T-helper 1 cell treated with Interleukin-12 subunit alpha and Interleukin-12 subunit beta and Interleukin-4 antibody, amounts not matched to agents 30 ng/mL and 1 ng/mL, for 36 hours (primary cell): ENCODE data around the gene GNAT2. TPM values are rescaled to one million over a fixed set of nuclear protein-coding genes. Genes with fewer than 3 reads are reported as not detected.

ENCODE experiments used
- intact Hi-C: fragments of 100-400 bp; cut with micrococcal nuclease; formaldehyde crosslinking; loops from one replicate; pipeline ENCODE4 v1.15.1; 2024
- total RNA-seq: library from RNA; stranded (reverse); gene quantifications from 2 replicates; pipeline ENCODE4 v1.2.3, GENCODE V29; 2022

Gene GNAT2
- total RNA-seq, 1 donor from 2014 or later: not detected

DNA sequence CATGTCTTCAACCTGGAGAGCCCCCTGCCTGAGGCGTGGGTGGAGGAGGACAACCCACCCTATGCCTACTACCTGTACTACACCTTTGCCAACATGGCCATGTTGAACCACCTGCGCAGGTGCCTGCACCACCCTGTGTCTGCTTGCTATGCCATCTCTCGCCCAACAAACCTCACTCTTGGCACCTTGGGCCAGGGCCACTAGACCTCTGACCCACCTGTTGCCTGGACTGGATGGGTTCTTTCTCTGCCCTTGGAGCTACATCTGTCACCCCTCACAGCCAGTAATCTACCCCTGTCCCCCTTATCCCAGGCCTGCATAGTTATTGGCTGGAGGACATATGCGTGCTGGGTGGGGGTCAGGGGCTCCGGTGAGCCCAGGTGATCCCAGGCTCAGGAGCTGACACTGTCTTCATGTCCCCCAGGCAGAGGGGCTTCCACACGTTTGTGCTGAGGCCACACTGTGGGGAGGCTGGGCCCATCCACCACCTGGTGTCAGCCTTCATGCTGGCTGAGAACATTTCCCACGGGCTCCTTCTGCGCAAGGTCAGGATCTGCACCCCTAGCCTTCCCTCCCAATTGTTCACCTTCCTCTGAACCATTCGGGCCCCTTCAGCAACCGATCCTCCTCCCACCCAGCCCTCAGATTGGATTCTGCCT is 10.1 kb upstream of the GNAT2 start:
- intact Hi-C loops: loop anchor here (1.0 kb wide), 1 partner anchor 83 kb away; no protein-coding TSS in a partner anchor

DNA sequence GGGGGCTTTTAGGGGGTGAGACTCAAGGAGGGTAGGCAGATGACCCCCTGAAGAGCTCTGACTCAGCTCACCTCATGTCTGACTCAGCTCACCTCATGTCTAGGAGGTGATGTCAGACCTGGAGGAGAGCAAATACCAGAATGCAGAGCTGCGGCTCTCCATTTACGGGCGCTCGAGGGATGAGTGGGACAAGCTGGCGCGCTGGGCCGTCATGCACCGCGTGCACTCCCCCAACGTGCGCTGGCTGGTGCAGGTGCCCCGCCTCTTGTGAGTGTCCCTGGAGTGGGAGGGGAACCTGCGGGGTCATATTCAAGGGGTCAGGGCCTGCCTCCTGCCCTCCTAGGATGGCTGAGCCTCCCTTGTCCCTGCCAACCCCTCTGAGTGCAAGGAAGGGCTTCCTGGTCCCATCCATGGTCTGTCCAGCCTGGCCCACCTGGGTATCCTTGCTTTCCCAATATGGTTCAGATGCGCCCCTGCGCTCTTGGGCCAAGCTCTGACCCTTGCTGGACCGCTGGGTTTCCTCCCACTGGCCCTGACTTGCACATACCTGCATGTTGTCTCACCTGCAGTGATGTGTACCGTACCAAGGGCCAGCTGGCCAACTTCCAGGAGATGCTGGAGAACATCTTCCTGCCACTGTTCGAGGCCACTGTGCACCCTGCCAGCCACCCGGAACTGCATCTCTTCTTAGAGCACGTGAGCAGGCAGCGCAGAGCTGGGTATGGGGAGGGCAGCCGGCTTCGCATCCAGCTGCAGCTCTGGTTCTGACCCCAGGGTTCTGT is 9.3 kb upstream of the GNAT2 start:
- intact Hi-C loops: loop anchor here (1.0 kb wide), 1 partner anchor 82 kb away; no protein-coding TSS in a partner anchor

DNA sequence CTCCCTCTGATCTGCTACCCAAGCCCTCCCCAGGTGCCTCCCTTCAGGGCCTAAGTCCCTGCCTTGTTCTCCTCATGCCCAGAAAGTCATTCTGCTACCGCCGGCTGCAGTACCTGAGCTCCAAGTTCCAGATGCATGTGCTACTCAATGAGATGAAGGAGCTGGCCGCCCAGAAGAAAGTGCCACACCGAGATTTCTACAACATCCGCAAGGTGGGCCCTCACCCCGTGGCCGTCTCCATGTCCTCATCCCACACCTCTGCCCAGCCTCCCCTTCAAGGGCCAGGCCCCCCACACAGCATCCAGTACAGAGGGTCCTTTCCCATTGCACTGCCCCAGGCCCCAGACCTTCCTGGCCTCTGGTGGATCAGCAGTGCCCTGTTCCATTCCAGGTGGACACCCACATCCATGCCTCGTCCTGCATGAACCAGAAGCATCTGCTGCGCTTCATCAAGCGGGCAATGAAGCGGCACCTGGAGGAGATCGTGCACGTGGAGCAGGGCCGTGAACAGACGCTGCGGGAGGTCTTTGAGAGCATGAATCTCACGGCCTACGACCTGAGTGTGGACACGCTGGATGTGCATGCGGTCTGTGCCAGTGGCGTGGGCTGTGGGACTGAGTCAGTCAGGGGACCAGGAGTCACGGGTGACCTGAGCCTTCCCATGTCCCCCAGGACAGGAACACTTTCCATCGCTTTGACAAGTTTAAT is 8.4 kb upstream of the GNAT2 start:
- intact Hi-C loops: no loop called here

DNA sequence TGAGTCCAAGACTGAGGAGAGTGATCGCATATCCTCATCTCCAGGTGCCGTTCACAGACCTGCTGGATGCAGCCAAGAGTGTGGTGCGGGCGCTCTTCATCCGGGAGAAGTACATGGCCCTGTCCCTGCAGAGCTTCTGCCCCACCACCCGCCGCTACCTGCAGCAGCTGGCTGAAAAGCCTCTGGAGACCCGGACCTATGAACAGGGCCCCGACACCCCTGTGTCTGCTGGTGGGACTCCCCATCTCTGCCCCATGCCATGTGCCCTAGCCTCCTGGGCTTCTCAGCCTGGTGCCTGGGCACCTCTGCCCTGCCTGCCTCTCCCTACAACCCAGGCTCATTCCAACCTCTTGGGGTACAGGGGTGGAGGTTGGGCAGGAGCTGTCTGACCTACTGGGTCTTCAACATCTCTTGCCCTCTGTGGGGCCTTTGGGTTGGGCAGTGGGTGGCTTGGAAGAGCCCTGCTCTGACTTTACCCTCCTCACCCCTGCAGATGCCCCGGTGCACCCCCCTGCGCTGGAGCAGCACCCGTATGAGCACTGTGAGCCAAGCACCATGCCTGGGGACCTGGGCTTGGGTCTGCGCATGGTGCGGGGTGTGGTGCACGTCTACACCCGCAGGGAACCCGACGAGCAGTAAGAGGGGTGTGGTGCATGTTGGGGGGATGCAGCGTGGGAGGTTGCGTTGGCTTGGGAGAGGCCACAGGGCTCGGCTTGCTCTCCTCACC is 7.4 kb upstream of the GNAT2 start:
- intact Hi-C loops: no loop called here

DNA sequence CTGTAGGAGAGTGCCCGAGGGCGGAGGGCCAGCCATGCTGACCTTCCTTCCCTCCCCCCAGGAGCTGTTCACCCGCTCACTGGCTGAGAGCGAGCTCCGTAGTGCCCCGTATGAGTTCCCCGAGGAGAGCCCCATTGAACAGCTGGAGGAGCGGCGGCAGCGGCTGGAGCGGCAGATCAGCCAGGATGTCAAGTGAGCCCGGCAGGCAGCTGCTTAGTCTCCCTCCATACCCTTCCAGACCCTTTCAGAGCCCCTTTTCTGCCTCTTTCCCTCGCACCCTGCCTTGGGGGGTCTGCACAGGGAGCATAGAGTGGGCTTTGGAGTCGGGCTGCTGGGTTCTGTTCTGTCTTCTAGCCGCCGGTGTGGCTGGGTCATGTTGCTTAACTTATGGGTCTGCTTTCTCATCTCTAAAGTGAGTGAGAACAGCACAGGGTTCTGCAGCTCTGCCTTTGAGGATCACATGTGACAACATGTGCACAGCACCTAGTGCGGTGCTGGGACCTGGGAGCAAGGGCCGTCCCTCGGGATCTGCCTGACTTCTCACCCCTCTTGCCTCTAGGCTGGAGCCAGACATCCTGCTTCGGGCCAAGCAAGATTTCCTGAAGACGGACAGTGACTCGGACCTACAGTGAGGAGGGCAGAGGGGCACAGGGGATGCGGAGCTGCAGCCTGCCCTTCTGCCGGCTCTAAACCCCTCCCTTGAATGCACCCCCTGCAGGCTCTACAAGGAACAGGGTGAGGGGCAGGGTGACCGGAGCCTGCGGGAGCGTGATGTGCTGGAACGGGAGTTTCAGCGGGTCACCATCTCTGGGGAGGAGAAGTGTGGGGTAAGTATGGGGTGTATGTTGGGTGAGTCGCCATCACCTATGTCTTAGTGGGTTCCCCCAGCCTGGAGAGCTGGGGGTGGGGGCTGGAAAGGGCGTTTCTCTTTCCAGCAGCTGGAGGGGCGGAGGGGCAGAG is 6.5 kb upstream of the GNAT2 start:
- intact Hi-C loops: no loop called here

DNA sequence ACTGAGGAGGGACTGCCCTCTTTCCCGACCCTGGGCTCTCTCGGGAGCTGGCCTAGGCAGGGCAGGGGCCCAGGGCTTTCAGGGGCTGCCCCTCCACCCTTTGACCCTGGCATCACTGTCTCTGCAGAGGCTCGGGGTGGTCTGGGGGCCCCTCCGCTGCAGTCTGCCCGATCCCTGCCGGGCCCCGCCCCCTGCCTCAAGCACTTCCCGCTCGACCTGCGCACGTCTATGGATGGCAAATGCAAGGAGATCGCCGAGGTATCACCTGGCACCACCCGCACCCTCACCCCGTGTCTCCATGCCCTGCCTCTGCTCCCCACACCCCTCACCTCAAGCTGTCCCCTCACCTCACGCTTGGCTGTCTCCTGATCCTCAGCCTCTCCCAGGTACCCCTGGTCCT is 5.8 kb upstream of the GNAT2 start:
- intact Hi-C loops: no loop called here

DNA sequence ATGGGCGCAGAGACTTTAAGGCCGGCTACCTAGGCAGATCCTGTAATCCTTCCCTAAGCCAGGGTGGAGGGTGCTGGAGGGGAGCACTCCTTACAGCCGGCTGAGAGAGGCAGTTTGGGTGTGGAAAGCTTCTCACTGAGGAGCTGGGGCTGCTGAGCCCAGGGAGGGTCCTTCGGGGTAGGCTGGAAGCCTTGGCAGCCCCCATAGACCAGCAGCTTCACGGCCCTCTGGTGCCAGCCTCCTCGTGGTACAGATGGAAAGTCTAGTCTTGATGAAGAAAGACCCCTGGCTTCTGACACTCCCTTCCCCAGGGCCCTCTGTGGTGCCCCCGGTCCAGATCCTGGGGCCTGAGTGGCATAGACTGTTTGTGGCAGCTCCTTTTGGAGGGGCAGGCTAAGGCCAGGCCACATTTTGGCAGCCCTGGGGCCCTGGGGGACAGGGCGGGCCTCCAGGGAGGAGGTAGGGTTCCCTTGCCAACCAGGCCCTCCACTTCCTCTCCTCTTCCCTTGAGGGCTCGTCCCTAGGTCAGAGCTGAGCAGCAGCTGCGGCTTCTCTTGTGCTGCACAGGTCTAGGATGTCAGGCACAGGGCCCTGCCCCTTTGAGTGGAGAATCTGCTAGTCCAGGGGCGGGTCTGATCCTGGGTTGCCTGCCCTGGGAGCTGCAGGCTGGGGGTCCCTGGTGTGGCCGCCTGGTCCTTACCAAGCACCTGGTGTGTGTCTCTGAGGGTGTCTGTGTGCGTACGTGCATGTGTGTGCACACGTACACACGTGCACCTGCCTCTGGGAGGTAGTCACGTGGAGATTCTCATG is 5.0 kb upstream of the GNAT2 start:
- intact Hi-C loops: no loop called here

DNA sequence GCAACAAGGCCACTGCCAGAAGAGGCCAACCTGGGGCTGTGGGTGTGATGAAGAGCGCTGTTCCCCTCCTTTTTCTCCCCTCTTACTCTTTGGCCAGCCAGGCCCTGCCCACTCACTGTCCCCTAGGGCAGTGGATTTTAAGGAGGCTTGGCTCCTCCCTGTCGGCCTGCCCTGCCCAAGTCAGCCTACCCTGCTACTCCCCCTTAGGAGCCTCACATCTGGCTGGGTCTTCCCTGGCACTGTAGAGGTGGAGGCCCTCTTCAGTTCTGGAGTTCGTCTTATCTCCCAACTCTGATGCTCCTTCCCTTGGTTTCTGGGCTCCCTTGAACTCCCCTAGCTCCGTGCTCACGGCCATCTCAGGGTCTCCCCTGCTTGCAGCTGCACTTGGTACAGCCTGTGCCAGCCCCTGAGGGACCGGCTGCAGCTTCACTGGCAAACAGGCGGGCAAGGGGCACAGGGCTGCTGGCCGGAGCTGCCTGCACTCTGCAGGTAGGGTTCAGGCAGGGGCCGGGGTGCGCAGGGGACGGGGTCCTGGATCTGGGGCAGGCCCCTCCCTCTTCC is 4.3 kb upstream of the GNAT2 start:
- intact Hi-C loops: no loop called here

DNA sequence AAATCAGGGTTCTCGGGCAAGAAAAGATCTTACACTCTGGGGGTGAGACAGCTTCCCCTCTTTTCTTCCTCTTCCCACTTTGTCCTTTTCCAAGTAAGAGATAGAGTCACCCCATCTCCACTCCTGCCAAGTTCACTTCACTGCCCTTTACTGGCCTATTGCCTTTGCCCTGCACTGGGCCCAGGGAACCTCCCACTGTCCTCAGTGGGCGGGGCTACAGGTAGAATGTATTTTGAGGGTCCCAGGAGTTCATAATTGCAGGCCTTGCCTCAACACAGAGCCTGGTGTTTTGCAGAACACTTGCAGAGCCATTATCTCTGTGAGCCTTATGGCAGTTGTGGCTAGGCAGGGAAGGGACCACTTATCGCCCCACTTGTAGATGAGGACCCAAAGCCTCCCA is 3.5 kb upstream of the GNAT2 start:
- intact Hi-C loops: no loop called here

DNA sequence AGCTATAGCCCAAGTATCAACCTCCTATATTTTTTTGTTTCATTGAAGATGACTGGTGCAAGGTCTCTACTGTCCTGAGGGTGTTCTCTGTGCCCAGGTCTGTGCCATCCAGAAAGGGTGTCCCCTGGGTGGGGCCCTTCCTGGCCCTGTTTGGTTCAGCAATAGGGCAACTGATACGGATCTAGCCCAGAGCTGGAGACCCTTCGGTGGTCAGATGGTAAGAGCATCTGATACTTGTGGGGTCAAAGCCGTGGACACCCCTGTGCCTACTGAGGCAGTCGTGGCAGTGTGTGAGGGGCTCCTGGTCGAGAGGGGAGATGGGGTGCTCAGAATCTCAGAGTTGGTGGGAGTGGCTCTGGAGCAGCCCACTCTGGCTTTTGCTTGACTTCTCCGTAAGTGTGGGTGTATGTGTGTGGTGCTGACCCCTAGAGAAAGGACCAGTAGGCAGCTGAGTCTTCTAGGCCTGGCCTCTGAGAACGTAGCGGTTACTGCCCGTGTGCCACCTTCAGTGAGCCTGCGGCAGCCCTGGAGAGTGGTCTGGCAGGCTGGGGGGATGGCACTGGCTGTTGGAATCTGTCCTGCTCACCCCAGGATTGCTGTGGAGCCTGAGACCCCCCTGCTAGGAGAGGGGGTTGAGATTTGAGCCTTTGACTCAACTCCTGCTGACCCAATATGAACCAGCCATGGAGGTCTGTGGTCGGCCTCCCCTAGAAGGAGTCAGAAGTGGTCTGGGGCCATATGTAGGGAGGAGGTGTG is 2.9 kb upstream of the GNAT2 start:
- intact Hi-C loops: no loop called here

DNA sequence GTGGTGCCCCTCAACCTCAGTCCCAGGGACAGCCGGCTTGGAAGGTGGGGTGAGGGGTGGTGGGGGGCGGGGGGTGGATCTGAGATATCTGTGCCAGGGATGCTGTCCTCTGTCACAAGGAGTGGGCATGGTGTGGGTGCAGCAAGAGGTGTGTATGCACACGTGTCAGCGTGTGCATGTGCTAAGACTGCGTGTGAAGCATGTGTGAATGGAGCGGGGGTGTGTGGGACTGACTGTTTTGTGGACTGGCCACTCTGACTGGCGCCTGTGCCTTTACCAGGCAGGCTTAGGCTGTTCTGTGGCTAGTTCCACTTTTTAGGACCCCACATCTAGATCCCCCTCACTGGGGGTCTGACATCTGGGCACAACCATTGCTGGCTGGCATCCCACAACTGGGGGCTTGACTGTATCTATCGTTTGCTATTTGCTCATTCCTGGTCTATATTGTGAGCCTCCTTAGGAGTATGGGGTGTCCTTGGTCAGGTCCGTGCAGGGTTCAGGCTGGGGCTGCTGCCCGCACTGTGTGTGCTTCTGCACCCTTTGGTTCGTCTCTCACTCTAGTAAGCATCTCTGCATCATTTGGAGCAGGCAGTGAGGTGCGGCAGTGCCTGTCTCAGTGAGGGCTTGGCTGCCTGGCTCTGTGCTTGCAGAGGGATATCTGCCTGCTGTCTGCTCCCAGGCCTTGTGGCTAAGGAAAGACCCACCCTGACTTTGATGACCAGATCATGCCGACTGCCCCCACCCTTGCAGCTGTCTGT is 2.1 kb upstream of the GNAT2 start:
- intact Hi-C loops: loop anchor here (2.0 kb wide), 7 partner anchors 35 to 717 kb away; partner anchors contain the start of genes AHCYL1, CYB561D1, GSTM1 and GSTM3

DNA sequence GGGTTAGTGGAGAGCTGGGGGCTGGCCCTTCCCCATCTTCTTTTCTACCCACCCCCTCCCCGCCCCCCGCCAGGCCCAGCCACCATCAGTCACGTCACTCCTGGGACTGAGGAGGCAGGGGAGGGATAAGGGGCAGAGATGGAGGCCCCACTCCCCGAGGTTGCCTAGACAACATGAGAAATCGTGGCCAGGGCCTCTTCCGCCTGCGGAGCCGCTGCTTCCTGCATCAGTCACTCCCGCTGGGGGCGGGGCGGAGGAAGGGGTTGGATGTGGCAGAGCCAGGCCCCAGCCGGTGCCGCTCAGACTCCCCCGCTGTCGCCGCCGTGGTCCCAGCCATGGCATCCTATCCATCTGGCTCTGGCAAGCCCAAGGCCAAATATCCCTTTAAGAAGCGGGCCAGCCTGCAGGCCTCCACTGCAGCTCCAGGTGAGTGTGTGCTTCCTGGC is 1.4 kb upstream of the GNAT2 start:
- intact Hi-C loops: loop anchor here (1.0 to 2.0 kb wide), 9 partner anchors 36 to 718 kb away; partner anchors contain the start of genes AHCYL1, ATXN7L2, CYB561D1 and GSTM1

DNA sequence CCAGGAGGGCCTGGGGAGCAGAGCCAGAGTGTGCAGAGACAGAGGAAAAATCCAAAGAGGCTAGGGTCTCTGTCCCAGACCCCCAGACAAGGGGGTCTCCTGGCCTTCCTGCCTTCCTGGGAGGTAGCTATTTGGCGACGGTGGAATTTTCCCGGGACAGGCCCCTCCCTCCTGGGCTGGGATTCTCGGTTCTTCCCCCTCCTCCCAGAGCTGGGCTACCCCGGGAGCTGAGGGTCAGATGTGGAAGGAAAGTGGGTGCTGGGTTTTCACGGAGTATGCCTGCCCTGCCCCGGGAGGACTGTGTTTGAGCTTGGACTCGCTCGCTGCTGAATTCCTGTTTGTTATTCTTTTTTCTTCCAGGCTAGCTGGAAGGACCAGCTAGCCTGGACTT is 980 bp upstream of the GNAT2 start:
- intact Hi-C loops: loop anchor here (1.0 to 2.0 kb wide), 9 partner anchors 36 to 718 kb away; partner anchors contain the start of genes AHCYL1, ATXN7L2, CYB561D1 and GSTM1

DNA sequence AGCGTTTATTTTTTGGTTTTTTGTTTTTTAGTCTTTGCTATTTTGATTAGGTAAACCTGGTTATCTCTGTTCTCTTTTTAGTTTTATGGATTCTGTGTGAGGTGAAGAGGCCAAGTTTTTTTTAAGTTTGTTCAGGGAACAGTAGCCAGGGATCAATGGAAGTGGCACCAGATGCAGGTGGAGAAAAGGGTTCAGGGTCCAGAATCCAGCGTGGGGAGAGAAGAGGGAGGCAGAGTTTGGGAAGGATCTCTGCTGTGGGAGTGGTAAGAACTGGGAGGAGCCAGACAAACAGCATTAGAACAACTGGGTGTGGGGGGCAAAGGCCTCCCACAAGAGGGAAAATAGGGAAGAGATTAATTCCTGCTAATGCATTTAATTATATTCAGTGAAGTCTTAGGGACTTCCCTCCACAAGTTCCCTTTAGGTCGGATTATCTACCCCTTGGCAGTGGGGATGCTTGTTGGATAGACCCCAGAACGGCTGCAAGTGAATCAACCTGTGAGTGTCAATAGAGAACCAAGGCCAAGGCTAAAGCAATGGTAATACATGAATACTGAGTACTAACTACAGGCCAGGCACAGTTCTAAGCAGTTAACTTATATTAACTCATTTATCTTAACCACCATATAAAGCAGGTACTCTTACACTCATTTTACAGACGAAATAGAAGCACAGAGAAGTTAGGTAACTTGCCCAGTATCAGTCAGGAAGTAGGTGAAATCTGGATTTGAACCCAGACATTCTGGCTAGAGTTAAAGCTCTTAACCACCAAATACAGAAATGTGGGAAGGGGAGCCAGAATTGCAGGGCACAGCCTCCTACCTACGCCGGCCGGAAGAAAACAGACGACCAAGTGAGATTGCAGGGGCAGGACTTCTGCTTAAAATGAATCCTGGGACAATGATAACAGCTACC is 498 bp downstream of the GNAT2 start:
- intact Hi-C loops: loop anchor here (1.0 to 10.0 kb wide), 4 partner anchors 21 to 374 kb away; partner anchors contain the start of genes CELSR2, GNAI3 and PSMA5

DNA sequence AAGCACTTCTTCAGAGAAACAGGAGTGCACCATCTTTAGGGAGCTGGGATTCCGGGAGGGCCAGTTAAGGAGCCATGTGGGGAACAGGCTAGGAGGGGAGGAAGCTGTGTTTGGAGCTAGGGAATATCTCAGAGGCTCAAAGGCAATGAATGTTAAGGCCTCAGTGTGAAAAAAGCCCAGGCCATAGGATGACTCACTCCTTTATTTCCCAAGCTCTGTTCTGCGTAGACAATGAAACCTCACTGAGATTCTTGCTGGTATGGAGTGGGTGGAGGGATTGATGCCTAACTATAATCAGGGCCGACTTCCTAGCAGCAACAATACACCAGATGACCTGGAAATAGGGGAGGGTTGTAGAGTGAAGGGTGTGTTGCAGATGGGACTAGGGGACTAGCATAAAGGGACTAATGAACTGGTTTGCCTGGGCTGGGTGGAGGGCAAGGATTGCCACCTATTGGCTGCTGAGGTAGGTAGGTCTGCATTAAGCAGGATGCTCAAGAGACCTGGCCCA is 2.1 kb downstream of the GNAT2 start:
- intact Hi-C loops: loop anchor here (10.0 kb wide), 1 partner anchor 373 kb away; the partner anchor contains the start of gene CELSR2

DNA sequence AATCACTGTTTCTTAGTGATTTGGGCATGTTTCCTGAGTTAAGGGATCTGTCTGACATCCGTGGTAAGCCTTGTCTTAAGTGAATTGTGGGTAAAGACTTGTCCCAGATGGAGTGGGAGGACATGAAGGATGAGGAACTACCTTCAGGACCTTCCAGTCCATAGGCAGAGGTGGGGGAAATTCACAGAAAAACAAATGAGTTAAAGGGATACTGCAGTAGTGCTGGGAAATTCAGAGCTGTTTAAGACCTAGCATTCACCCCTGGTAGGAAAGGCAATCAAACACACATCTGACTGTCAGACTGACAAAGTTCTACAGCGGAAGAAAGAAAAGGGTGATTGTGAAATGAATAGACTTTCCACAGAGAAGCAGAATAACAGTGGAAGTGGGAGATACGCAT is 3.0 kb downstream of the GNAT2 start:
- intact Hi-C loops: loop anchor here (10.0 kb wide), 1 partner anchor 372 kb away; the partner anchor contains the start of gene CELSR2
